Measurements from ENCODE around the gene AP2B1.

DNA sequence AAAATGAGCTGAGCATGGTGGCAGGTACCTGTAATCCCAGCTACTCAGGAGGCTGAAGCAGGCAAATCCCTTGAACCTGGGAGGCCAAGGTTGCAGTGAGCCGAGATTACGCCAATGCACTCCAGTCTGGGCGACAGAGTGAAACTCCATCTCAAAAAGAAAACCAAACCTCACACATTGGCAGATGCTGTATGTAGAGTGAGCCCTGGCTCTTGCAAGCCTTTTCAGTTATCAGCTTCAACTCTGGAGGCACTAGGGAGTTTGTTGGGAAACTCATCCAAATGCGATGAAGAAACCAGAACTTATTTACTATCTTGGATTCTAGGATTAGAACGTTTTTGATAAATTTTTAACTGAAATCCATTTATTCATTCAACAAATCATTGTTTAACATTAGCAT is 87.4 kb downstream of the AP2B1 start:
- TF ChIP-seq CTCF (IDR thresholded peaks at IDR 0.05; ENCODE audit: low read depth, low read length) (no peak), EZH2phosphoT487 (IDR thresholded peaks at IDR 0.05; ENCODE audit: low read depth) (no peak)

Measured in OCI-LY3 (cell line).